LoVo (cell line): ENCODE results near the gene AAMP.

Experiments used
- DNase-seq: peaks from one replicate; pipeline ENCODE4 v3.0.0-alpha.2; 2016; ENCODE audit warnings: low spot score

AAMP gene

GRCh38 chr2:218223046-218223445 lies 46.9 kb downstream of the AAMP start:
- no peak for DNase-seq

- no peak for DNase-seq
Observed at GRCh38 chr2:218221000-218221399, 48.9 kb downstream of the AAMP start.

GRCh38 chr2:218219934-218220333 lies 50.0 kb downstream of the AAMP start:
- DNase-seq = no peak

GRCh38 chr2:218218268-218219185 lies 51.4 kb downstream of the AAMP start:
- DNase-seq = no peak

GRCh38 chr2:218217360-218218267 lies 52.3 kb downstream of the AAMP start:
- peak; percentile 39 for DNase-seq

- peak; percentile 91 for DNase-seq
Observed at GRCh38 chr2:218216674-218217359, 53.1 kb downstream of the AAMP start, which contains the start of gene ARPC2. Gene ARPC2, plus strand, starts transcription at chr2:218217189. Its CDS starts 282 bp downstream, at chr2:218217471.

GRCh38 chr2:218216336-218216673 lies 53.6 kb downstream of the AAMP start:
- no peak for DNase-seq
